HEK293 (cell line): Measurements from ENCODE around the gene CHN2.

Experiments used
- CTCF ChIA-PET: fragments of 350-600 bp; formaldehyde crosslinking; extraction: SDS; loops from one replicate; lab custom pipeline; 2021; ENCODE audit warnings: antibody characterized with exemption; lab: Yijun Ruan, JAX
- POLR2A ChIA-PET: fragments of 300-600 bp; formaldehyde crosslinking; extraction: SDS; loops from one replicate; lab custom pipeline; 2020; ENCODE audit warnings: antibody characterized with exemption, inconsistent platforms; lab: Yijun Ruan, JAX
- H3K27ac ChIP-seq: fragments of 200-500 bp; sonication (Bioruptor generic); 2 replicates; pipeline ENCODE4 v1.5.1; 2014; ENCODE audit warnings: low read depth, low read length, control low read depth, inconsistent platforms; ENCODE audit errors: extremely low read depth
- H3K36me3 ChIP-seq, 2 experiments: fragments of 200-500 bp in 1 of 2; sonication (Bioruptor generic) in 1 of 2; 1 replicate in 1 of 2; 2 replicates in 1 of 2; pipeline ENCODE4 v1.5.1; 2014 to 2017; ENCODE audit warnings: inconsistent platforms in 2 of 2, low read length in 2 of 2; ENCODE audit not compliant: control insufficient read depth in 2 of 2, insufficient read depth in 1 of 2
- H3K4me1 ChIP-seq: fragments of 200-500 bp; sonication (Bioruptor generic); 2 replicates; pipeline ENCODE4 v1.5.1; 2014; ENCODE audit warnings: mild to moderate bottlenecking, low read length, inconsistent platforms; ENCODE audit not compliant: control insufficient read depth, insufficient read depth
- H3K4me3 ChIP-seq: 2 replicates; pipeline ENCODE4 v1.5.1; 2011; ENCODE audit warnings: low read depth, mild to moderate bottlenecking, control low read depth, low read length, moderate library complexity
- H3K9me3 ChIP-seq: fragments of 200-500 bp; sonication (Bioruptor generic); 2 replicates; pipeline ENCODE4 v1.5.1; 2014; ENCODE audit warnings: low read depth, low read length, inconsistent platforms; ENCODE audit not compliant: control insufficient read depth, insufficient read depth
- HOXA7 ChIP-seq: sonication (generic); formaldehyde crosslinking; IDR thresholded peaks from 2 replicates; pipeline ENCODE4 v1.8.1; 2022; ENCODE audit warnings: missing genetic modification reagents, borderline replicate concordance
- HOXD13 ChIP-seq: sonication (generic); formaldehyde crosslinking; IDR thresholded peaks from 2 replicates; pipeline ENCODE4 v1.8.0; 2022; ENCODE audit warnings: missing genetic modification reagents, borderline replicate concordance
- KLF7 ChIP-seq: fragments of 450-650 bp; formaldehyde crosslinking; IDR thresholded peaks from 2 replicates; pipeline ENCODE4 v1.5.1; 2016; ENCODE audit warnings: missing biosample characterization, missing genetic modification characterization, borderline replicate concordance
- MYNN ChIP-seq: fragments of 450-650 bp; formaldehyde crosslinking; IDR thresholded peaks from 2 replicates; pipeline ENCODE4 v1.5.1; 2016; ENCODE audit warnings: missing biosample characterization, missing genetic modification characterization, borderline replicate concordance
- MZF1 ChIP-seq: fragments of 450-650 bp; formaldehyde crosslinking; IDR thresholded peaks from 2 replicates; pipeline ENCODE4 v1.5.1; 2017; ENCODE audit warnings: missing biosample characterization, missing genetic modification characterization, borderline replicate concordance
- ZNF138 ChIP-seq: fragments of 450-650 bp; formaldehyde crosslinking; IDR thresholded peaks from 2 replicates; pipeline ENCODE4 v1.5.1; 2016; ENCODE audit warnings: missing biosample characterization, missing genetic modification characterization, borderline replicate concordance
- ZNF140 ChIP-seq: fragments of 450-650 bp; formaldehyde crosslinking; IDR thresholded peaks from 2 replicates; pipeline ENCODE4 v1.5.1; 2016; ENCODE audit warnings: missing biosample characterization, missing genetic modification characterization
- ZNF146 ChIP-seq: fragments of 450-650 bp; formaldehyde crosslinking; IDR thresholded peaks from 2 replicates; pipeline ENCODE4 v1.5.1; 2016; ENCODE audit warnings: missing biosample characterization, missing genetic modification characterization
- ZNF157 ChIP-seq: fragments of 450-650 bp; formaldehyde crosslinking; IDR thresholded peaks from 2 replicates; pipeline ENCODE4 v1.5.1; 2016; ENCODE audit warnings: missing biosample characterization, missing genetic modification characterization
- ZNF184 ChIP-seq: fragments of 450-650 bp; IDR thresholded peaks from 2 replicates; pipeline ENCODE4 v1.5.1; 2018; ENCODE audit warnings: missing biosample characterization, mild to moderate bottlenecking, missing genetic modification characterization
- ZNF19 ChIP-seq: fragments of 450-650 bp; formaldehyde crosslinking; IDR thresholded peaks from 2 replicates; pipeline ENCODE4; 2016; ENCODE audit warnings: missing biosample characterization, missing genetic modification characterization, low read depth
- ZNF221 ChIP-seq: fragments of 450-650 bp; formaldehyde crosslinking; IDR thresholded peaks from 2 replicates; pipeline ENCODE4 v1.5.1; 2017; ENCODE audit warnings: missing biosample characterization, missing genetic modification characterization, borderline replicate concordance
- ZNF23 ChIP-seq: fragments of 450-650 bp; formaldehyde crosslinking; IDR thresholded peaks from 2 replicates; pipeline ENCODE4 v1.5.1; 2016; ENCODE audit warnings: missing biosample characterization, missing genetic modification characterization, borderline replicate concordance
- ZNF292 ChIP-seq: fragments of 450-650 bp; formaldehyde crosslinking; IDR thresholded peaks from 2 replicates; pipeline ENCODE4 v1.5.1; 2016; ENCODE audit warnings: low read depth, missing biosample characterization, missing genetic modification characterization, borderline replicate concordance
- ZNF302 ChIP-seq: fragments of 450-650 bp; formaldehyde crosslinking; IDR thresholded peaks from 2 replicates; pipeline ENCODE4 v1.5.1; 2016; ENCODE audit warnings: missing biosample characterization, missing genetic modification characterization, low read depth
- ZNF350 ChIP-seq: fragments of 450-650 bp; formaldehyde crosslinking; IDR thresholded peaks from 2 replicates; pipeline ENCODE4 v1.5.0; 2017; ENCODE audit warnings: missing biosample characterization, mild to moderate bottlenecking, missing genetic modification characterization
- ZNF354C ChIP-seq: fragments of 450-650 bp; formaldehyde crosslinking; IDR thresholded peaks from 2 replicates; pipeline ENCODE4 v1.5.1; 2016; ENCODE audit warnings: missing biosample characterization, missing genetic modification characterization, low read depth, borderline replicate concordance
- ZNF561 ChIP-seq: fragments of 450-650 bp; IDR thresholded peaks from 2 replicates; pipeline ENCODE4 v1.5.1; 2018; ENCODE audit warnings: missing biosample characterization, missing genetic modification characterization, borderline replicate concordance
- ZNF571 ChIP-seq: fragments of 450-650 bp; formaldehyde crosslinking; IDR thresholded peaks from 2 replicates; pipeline ENCODE4 v1.5.0; 2017; ENCODE audit warnings: missing biosample characterization, missing genetic modification characterization
- ZNF626 ChIP-seq: fragments of 450-650 bp; sonication (Bioruptor Pico); formaldehyde crosslinking; IDR thresholded peaks from 2 replicates; pipeline ENCODE4 v1.5.1; 2018; ENCODE audit warnings: missing biosample characterization, missing genetic modification characterization, inconsistent platforms
- ZNF654 ChIP-seq: fragments of 450-650 bp; formaldehyde crosslinking; IDR thresholded peaks from 2 replicates; pipeline ENCODE4 v1.5.1; 2016; ENCODE audit warnings: low read depth, missing biosample characterization, missing genetic modification characterization
- ZNF777 ChIP-seq: fragments of 450-650 bp; formaldehyde crosslinking; IDR thresholded peaks from 2 replicates; pipeline ENCODE4 v1.5.1; 2017; ENCODE audit warnings: missing biosample characterization, missing genetic modification characterization, borderline replicate concordance
- ZSCAN16 ChIP-seq: fragments of 450-650 bp; formaldehyde crosslinking; IDR thresholded peaks from 2 replicates; pipeline ENCODE4 v1.5.1; 2016; ENCODE audit warnings: missing biosample characterization, missing genetic modification characterization
- TF ChIP-seq, protein P1 (sequence below): fragments of 450-650 bp; formaldehyde crosslinking; IDR thresholded peaks from 2 replicates; pipeline ENCODE4 v1.5.1; 2016; ENCODE audit warnings: missing biosample characterization, missing genetic modification characterization
- TF ChIP-seq, protein P2 (sequence below): fragments of 450-650 bp; formaldehyde crosslinking; IDR thresholded peaks from 2 replicates; pipeline ENCODE4 v1.5.1; 2017; ENCODE audit warnings: missing biosample characterization, missing genetic modification characterization

The CHN2 gene

DNA sequence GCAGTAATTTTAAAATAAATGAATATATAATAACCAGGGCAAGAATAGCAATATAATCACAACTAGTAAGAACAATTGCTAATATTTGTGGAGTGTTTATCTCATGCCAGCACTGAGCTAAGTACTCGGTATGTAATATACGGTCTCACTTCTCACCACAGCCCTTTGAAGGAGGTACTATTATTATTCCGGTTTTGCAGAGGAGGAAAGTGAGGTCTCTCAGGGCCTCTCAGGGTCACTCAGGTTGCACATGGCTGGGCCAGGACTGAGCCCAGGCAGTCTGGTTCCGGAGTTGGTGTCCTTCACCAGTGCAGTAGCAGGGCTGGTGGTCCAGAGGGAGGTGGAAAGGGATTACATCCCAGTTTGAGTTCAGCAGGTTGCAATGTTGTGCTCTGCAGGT, 80.9 kb downstream of the CHN2 start (continued):
- TF ChIP-seq ZNF146 (tag by site-specific recombination) (no peak), ZNF19 (no peak), ZNF23 (tag by site-specific recombination) (no peak), ZNF221 (no peak), ZNF571 (tag by site-specific recombination) (no peak), ZNF777 (tag by site-specific recombination) (no peak), ZNF138 (tag by site-specific recombination) (no peak), ZNF302 (tag by site-specific recombination) (no peak), ZSCAN16 (tag by site-specific recombination) (no peak), KLF7 (no peak), ZNF350 (tag by site-specific recombination) (no peak)
- TF ChIP-seq, protein P1, sequence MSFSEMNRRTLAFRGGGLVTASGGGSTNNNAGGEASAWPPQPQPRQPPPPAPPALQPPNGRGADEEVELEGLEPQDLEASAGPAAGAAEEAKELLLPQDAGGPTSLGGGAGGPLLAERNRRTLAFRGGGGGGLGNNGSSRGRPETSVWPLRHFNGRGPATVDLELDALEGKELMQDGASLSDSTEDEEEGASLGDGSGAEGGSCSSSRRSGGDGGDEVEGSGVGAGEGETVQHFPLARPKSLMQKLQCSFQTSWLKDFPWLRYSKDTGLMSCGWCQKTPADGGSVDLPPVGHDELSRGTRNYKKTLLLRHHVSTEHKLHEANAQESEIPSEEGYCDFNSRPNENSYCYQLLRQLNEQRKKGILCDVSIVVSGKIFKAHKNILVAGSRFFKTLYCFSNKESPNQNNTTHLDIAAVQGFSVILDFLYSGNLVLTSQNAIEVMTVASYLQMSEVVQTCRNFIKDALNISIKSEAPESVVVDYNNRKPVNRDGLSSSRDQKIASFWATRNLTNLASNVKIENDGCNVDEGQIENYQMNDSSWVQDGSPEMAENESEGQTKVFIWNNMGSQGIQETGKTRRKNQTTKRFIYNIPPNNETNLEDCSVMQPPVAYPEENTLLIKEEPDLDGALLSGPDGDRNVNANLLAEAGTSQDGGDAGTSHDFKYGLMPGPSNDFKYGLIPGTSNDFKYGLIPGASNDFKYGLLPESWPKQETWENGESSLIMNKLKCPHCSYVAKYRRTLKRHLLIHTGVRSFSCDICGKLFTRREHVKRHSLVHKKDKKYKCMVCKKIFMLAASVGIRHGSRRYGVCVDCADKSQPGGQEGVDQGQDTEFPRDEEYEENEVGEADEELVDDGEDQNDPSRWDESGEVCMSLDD (tag by site-specific recombination), result no peak

DNA sequence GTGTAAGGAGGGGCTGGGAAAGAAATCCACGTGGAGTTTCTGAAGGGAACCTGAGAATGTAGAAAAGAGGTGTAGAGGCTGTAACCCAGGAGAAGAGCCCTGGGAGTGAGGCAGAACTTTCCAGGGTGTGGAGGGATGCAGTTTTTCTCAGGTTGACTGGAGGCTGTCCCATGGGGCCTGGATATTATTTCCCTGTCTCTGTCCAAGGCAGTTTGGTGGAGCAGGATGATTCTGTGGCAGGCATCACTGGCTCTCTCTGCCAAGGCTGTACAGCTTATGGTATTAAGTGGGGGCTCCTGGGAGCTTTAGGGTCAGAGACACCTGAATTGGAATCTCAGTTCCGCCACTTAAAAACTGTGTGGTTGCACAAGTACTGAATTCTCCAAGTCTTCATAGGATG, 81.6 kb downstream of the CHN2 start:
- Histone ChIP-seq H3K27ac (no peak overlapping the region), H3K4me3 (no peak overlapping the region), H3K36me3 (no peaks in the 10 kb centered on the region), H3K9me3 (no peaks in the 10 kb centered on the region), H3K4me1 (peaks cover 10% of the 10 kb centered on the region)
- ChIA-PET CTCF (interaction anchor here (0.6 to 0.7 kb wide), 4 partner anchors 25 to 1109 kb away, joined by 3 to 4 read pairs (median 4); no protein-coding TSS in a partner anchor), POLR2A (no interaction called here)
- TF ChIP-seq ZNF626 (tag by site-specific recombination) (no peak), ZNF354C (tag by site-specific recombination) (no peak), ZNF157 (tag by site-specific recombination) (no peak), ZNF292 (tag by site-specific recombination) (no peak), MZF1 (tag by site-specific recombination) (no peak), ZNF561 (tag by site-specific recombination) (no peak), KLF7 (no peak), HOXA7 (CRISPR knock-in tag) (no peak), ZNF184 (tag by site-specific recombination) (no peak), MYNN (tag by site-specific recombination) (no peak)

DNA sequence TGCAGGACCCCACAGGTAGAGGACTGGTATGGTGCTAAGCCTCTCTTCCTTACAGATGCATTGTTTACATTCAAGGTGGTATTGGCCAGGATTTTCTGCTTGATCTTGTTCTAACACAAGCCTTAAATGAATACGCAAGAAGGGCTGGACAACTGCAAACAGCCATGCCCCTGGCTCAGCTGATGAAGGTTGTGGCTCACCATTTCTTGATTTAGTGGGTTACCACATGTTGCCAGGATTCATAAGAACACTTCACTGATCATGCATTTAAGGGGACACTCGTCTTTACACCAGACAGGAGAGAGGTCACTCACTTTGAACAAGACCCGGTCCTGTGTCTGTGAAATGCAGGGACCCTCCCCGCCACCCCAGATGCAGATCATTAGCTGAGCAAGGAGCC, 82.2 kb downstream of the CHN2 start:
- TF ChIP-seq ZNF140 (tag by site-specific recombination) (no peak), HOXD13 (no peak), ZNF654 (tag by site-specific recombination) (no peak)
- TF ChIP-seq, protein P2, sequence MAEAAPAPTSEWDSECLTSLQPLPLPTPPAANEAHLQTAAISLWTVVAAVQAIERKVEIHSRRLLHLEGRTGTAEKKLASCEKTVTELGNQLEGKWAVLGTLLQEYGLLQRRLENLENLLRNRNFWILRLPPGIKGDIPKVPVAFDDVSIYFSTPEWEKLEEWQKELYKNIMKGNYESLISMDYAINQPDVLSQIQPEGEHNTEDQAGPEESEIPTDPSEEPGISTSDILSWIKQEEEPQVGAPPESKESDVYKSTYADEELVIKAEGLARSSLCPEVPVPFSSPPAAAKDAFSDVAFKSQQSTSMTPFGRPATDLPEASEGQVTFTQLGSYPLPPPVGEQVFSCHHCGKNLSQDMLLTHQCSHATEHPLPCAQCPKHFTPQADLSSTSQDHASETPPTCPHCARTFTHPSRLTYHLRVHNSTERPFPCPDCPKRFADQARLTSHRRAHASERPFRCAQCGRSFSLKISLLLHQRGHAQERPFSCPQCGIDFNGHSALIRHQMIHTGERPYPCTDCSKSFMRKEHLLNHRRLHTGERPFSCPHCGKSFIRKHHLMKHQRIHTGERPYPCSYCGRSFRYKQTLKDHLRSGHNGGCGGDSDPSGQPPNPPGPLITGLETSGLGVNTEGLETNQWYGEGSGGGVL (tag by site-specific recombination), result no peak
- Histone ChIP-seq H3K4me3 (no peak overlapping the region), H3K9me3 (no peaks in the 10 kb centered on the region), H3K4me1 (peaks cover 16% of the 10 kb centered on the region), H3K36me3 (no peaks in the 10 kb centered on the region), H3K27ac (no peak overlapping the region)
- POLR2A ChIA-PET, result no interaction called here
- CTCF ChIA-PET, result interaction anchor here (0.7 kb wide), 1 partner anchor 24 kb away, joined by 3 read pairs; no protein-coding TSS in a partner anchor
